Esophagus squamous epithelium (tissue), 5 donors: ENCODE data around the gene FTCD. TPM values are rescaled to one million over a fixed set of nuclear protein-coding genes. Genes with fewer than 3 reads are reported as not detected.

Source experiments
- DNase-seq: peaks from one replicate; lab custom pipeline; 2025; lab: John Stamatoyannopoulos, UW
- H3K27ac ChIP-seq, 4 donors: fragments of 200-600 bp; sonication (generic); one replicate each; pipeline ENCODE4 v1.5.1; 2016 to 2019; ENCODE audit warnings: mild to moderate bottlenecking in 1 of 4
- H3K27me3 ChIP-seq, 4 donors: fragments of 200-600 bp; sonication (generic); 1 replicate in 3 of 4; 2 replicates in 1 of 4; pipeline versions ENCODE4 v1.5.1 to v1.6.0; 2017 to 2021; ENCODE audit warnings: antibody characterized with exemption in 1 of 4
- H3K36me3 ChIP-seq, 3 donors: fragments of 200-600 bp; sonication (generic); one replicate each; pipeline ENCODE4 v1.5.1; 2016 to 2019
- H3K4me1 ChIP-seq, 3 donors: fragments of 200-600 bp; sonication (generic); one replicate each; pipeline ENCODE4 v1.5.1; 2017 to 2019
- H3K4me3 ChIP-seq, 4 donors: fragments of 200-600 bp; sonication (generic); 1 replicate in 3 of 4; 2 replicates in 1 of 4; pipeline ENCODE4 v1.5.1; 2016 to 2019; ENCODE audit warnings: mild to moderate bottlenecking in 2 of 4, moderate library complexity in 1 of 4
- H3K9me3 ChIP-seq, 3 donors: fragments of 200-600 bp; sonication (generic); one replicate each; pipeline ENCODE4 v1.5.1; 2016 to 2019
- POLR2A ChIP-seq, 4 donors: fragments of 450-650 bp; IDR thresholded peaks; one replicate each; pipeline ENCODE4 v1.6.1; 2017; ENCODE audit warnings: antibody characterized with exemption in 4 of 4, mild to moderate bottlenecking in 4 of 4, moderate library complexity in 3 of 4
- WGBS, 2 donors: methylation state at CpG; one replicate each; pipeline ENCODE4 v1.1.5; 2018; 5-methylcytosine and 5-hydroxymethylcytosine counted together
- intact Hi-C: fragments of 100-400 bp; cut with DNase I; formaldehyde crosslinking; loops from one replicate; pipeline ENCODE4 v1.15.0; 2022
- total RNA-seq, 4 donors: library from RNA; depleted of rRNA; stranded (reverse); fragments of >200 nt; gene quantifications; one replicate each; pipeline ENCODE4 v1.1.0, GENCODE V29; 2016
- TF ChIP-seq, protein P1 (sequence below), 6 experiments: fragments of 450-650 bp in 4 of 6; fragments of 200-600 bp in 2 of 6; sonication (generic) in 2 of 6; IDR thresholded peaks; one replicate each; pipeline ENCODE4 v1.5.1; 2016 to 2019; ENCODE audit warnings: antibody characterized with exemption in 6 of 6, mild to moderate bottlenecking in 4 of 6, moderate library complexity in 4 of 6
- donor health status: DM: yes; HTN: yes; CAD: no.

The FTCD gene
- total RNA-seq, 4 donors from 2014 or later = not detected

- TF ChIP-seq, protein P1, sequence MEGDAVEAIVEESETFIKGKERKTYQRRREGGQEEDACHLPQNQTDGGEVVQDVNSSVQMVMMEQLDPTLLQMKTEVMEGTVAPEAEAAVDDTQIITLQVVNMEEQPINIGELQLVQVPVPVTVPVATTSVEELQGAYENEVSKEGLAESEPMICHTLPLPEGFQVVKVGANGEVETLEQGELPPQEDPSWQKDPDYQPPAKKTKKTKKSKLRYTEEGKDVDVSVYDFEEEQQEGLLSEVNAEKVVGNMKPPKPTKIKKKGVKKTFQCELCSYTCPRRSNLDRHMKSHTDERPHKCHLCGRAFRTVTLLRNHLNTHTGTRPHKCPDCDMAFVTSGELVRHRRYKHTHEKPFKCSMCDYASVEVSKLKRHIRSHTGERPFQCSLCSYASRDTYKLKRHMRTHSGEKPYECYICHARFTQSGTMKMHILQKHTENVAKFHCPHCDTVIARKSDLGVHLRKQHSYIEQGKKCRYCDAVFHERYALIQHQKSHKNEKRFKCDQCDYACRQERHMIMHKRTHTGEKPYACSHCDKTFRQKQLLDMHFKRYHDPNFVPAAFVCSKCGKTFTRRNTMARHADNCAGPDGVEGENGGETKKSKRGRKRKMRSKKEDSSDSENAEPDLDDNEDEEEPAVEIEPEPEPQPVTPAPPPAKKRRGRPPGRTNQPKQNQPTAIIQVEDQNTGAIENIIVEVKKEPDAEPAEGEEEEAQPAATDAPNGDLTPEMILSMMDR (IDR thresholded peaks at IDR 0.05) = no peak
- no peak for TF ChIP-seq POLR2A (IDR thresholded peaks at IDR 0.05)
- no peak for DNase-seq
- no peaks in the 10 kb centered on the region for H3K27me3 ChIP-seq
- no peak overlapping the region for H3K27ac ChIP-seq
- H3K36me3 ChIP-seq = no peaks in the 10 kb centered on the region
- H3K4me1 ChIP-seq = peaks cover 5 to 12% (median 9%) of the 10 kb centered on the region in 3 donors
- H3K9me3 ChIP-seq = no peaks in the 10 kb centered on the region
- intact Hi-C loops = no loop called here
- H3K4me3 ChIP-seq = no peak overlapping the region
- WGBS, 2 donors = 74 to 89% methylated on average over 28 to 29 of the region's 45 CpGs
Measured at GRCh38 chr21:46151989-46152926, 3.1 kb downstream of the FTCD start.

- no peaks in the 10 kb centered on the region for H3K9me3 ChIP-seq
- no peaks in the 10 kb centered on the region for H3K36me3 ChIP-seq
- intact Hi-C loops = no loop called here
- TF ChIP-seq POLR2A (IDR thresholded peaks at IDR 0.05) = no peak
- TF ChIP-seq, protein P1 (IDR thresholded peaks at IDR 0.05) = no peak
- DNase-seq = no peak
- no peak overlapping the region for H3K4me3 ChIP-seq
- no peaks in the 10 kb centered on the region for H3K27me3 ChIP-seq
- WGBS, 2 donors = 40% methylated on average over 1 of the region's 47 CpGs; no CpG with 5 or more reads in 1 of the 2 donors
- H3K27ac ChIP-seq = no peak overlapping the region
- H3K4me1 ChIP-seq = peaks cover 5 to 12% (median 9%) of the 10 kb centered on the region in 3 donors
Measured at GRCh38 chr21:46151261-46151988, 4.0 kb downstream of the FTCD start.

- Histone ChIP-seq H3K27me3 (no peaks in the 10 kb centered on the region), H3K36me3 (no peaks in the 10 kb centered on the region), H3K4me3 (no peak overlapping the region), H3K27ac (no peak overlapping the region), H3K4me1 (peaks cover 5 to 12% (median 9%) of the 10 kb centered on the region in 3 donors), H3K9me3 (no peaks in the 10 kb centered on the region)
- no peak for TF ChIP-seq POLR2A (IDR thresholded peaks at IDR 0.05)
- TF ChIP-seq, protein P1 (IDR thresholded peaks at IDR 0.05) = no peak
- intact Hi-C loops = no loop called here
- 66% methylated on average over 4 of the region's 24 CpGs; no CpG with 5 or more reads in 1 of the 2 donors for WGBS, 2 donors
- no peak for DNase-seq
Measured at GRCh38 chr21:46150491-46151121, 4.8 kb downstream of the FTCD start.

DNA sequence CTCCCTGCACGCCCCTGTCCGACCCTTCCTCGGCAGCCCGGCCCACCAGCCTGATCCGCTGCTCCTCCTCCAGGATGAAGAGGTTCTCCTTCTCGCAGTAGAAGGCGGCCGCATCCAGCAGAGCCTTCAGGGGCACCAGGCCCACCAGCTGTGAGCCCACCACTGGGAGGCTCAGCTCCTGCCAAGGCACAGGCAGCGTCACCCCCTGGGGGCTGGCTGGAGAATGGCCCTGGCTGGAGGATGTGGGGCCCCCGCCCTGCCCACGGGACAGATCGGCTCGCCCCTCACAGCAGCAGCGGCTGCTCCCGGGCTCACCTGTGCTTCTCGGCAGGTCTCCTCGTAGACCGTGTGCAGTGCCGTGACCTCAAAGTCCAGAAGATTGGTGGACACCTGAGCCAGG is 5.3 kb downstream of the FTCD start:
- WGBS, 2 donors = 70 to 91% methylated on average over 2 to 4 of the region's 19 CpGs
- Histone ChIP-seq H3K9me3 (no peaks in the 10 kb centered on the region), H3K36me3 (no peaks in the 10 kb centered on the region), H3K4me1 (peaks cover 5 to 12% (median 9%) of the 10 kb centered on the region in 3 donors), H3K27me3 (no peaks in the 10 kb centered on the region), H3K27ac (no peak overlapping the region), H3K4me3 (no peak overlapping the region)
- intact Hi-C loops = no loop called here
- no peak for DNase-seq
- TF ChIP-seq, protein P1 (IDR thresholded peaks at IDR 0.05) = no peak
- no peak for TF ChIP-seq POLR2A (IDR thresholded peaks at IDR 0.05)
